Spleen (tissue), 7 donors: ENCODE data around the gene PSME1.

Experiments
- CTCF ChIP-seq, 11 experiments: fragments of 200-600 bp in 7 of 11; fragments of 450-650 bp in 4 of 11; sonication (generic) in 4 of 11; IDR thresholded peaks in 8 of 11; conservative IDR thresholded peaks in 3 of 11; 1 replicate in 7 of 11; 2 replicates in 4 of 11; pipeline versions ENCODE4 v1.4.0 to v1.8.0; 2016 to 2021; ENCODE audit warnings: antibody characterized with exemption in 11 of 11, inconsistent platforms in 4 of 11, mild to moderate bottlenecking in 1 of 11
- POLR2A ChIP-seq, 3 donors: fragments of 450-650 bp; IDR thresholded peaks; one replicate each; pipeline ENCODE4 v1.5.1; 2017; ENCODE audit warnings: antibody characterized with exemption in 3 of 3, mild to moderate bottlenecking in 1 of 3
- POLR2AphosphoS5 ChIP-seq, 3 donors: sonication (generic); formaldehyde crosslinking; IDR thresholded peaks; one replicate each; pipeline ENCODE4 v1.5.1; 2017; ENCODE audit warnings: antibody characterized with exemption in 3 of 3
- donor health status: DM: no; HTN: no; CAD: no; lungs with moderate emphysema.
- donor health status: DM: no; HTN: no; CAD: no.
- donor health status: DM: no; HTN: no; CAD: no.

DNA sequence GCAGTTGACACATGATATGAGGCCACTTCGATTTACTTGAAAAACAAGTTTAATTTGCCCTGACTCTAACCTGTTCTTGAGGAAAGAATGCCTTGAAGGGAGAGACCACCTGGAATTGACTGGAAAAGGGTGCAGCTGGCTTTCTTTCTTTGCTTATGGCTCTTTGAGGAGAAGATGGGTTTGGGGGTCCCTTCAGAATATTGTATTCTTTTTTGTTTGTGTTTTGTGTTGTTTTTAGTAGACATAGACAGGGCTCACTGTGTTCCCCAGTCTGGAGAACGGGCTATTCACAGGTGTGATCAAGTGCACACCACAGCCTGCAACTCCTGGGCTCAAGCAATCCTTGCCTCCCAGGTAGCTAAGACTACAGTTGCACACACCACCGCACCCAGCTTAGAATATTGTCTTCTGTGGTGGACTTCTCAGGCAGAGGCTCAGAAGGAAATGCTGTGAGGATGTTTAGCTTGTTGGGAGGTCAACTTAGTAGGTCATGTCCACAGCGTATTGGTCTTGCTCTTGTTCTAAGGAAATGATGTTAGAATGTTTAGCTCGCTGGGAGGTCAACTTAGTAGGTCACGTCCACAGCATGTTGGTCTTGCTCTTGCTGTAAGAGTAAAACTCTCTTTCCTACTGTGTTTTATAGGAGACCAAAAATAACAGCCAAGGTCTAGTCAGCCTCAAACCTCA, 19.7 kb upstream of the PSME1 start:
- TF ChIP-seq CTCF (IDR thresholded peaks at IDR 0.05 in 8 of 11, conservative IDR thresholded peaks at IDR 0.05 in 3 of 11) (no peak), POLR2A (IDR thresholded peaks at IDR 0.05) (no peak), POLR2AphosphoS5 (IDR thresholded peaks at IDR 0.05) (no peak)
